Fibroblast of the aortic adventitia (primary cell): ENCODE results near the gene ACKR2. TPM values are rescaled to one million over a fixed set of nuclear protein-coding genes. Genes with fewer than 3 reads are reported as not detected.

Source experiments
- DNase-seq: peaks from one replicate; pipeline ENCODE4 v3.0.0-alpha.2; 2010; ENCODE audit warnings: low read depth
- H3K4me3 ChIP-seq: 2 replicates; pipeline ENCODE4 v1.5.1; 2011; ENCODE audit warnings: low read depth, mild to moderate bottlenecking, control low read depth, low read length, moderate library complexity
- total RNA-seq: library from RNA; depleted of rRNA; stranded (reverse); fragments of >200 nt; gene quantifications from 2 replicates; pipeline ENCODE4 v1.2.3, GENCODE V29; 2012; ENCODE audit warnings: low replicate concordance
- TF ChIP-seq, protein P1 (sequence below): IDR thresholded peaks from 2 replicates; pipeline ENCODE4 v1.5.1; 2011; ENCODE audit warnings: mild to moderate bottlenecking, low read length, control low read depth, inconsistent platforms; ENCODE audit not compliant: insufficient read depth

The ACKR2 gene
- total RNA-seq, 1 donor, result under 0.01 TPM

DNA sequence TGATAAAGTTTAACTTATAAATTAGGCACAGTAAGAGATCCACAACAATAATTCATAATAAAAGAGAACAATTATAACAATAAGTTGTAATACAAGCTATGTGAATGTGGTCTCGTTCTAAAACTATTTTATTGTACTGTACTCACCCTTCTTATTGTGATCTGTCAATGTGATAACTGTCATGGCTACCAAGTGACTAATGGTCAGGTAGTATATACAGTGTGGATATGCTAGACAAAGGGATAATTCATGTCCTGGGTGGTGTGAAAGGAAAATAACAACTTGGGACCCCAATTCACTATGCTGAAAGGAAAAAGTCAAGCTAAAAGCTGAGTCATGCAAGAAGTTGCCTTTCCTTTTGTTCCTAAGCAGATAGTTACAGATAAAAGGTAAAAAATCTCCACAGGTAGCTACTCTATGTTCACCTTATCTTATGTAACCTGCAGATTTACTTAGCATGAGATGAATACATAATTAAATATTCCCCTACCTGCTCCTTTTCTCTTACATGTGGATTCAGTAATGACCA lies 77.1 kb downstream of the ACKR2 start:
- TF ChIP-seq, protein P1, sequence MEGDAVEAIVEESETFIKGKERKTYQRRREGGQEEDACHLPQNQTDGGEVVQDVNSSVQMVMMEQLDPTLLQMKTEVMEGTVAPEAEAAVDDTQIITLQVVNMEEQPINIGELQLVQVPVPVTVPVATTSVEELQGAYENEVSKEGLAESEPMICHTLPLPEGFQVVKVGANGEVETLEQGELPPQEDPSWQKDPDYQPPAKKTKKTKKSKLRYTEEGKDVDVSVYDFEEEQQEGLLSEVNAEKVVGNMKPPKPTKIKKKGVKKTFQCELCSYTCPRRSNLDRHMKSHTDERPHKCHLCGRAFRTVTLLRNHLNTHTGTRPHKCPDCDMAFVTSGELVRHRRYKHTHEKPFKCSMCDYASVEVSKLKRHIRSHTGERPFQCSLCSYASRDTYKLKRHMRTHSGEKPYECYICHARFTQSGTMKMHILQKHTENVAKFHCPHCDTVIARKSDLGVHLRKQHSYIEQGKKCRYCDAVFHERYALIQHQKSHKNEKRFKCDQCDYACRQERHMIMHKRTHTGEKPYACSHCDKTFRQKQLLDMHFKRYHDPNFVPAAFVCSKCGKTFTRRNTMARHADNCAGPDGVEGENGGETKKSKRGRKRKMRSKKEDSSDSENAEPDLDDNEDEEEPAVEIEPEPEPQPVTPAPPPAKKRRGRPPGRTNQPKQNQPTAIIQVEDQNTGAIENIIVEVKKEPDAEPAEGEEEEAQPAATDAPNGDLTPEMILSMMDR, result no peak
- DNase-seq, result no peak
- H3K4me3 ChIP-seq, result no peak overlapping the region

DNA sequence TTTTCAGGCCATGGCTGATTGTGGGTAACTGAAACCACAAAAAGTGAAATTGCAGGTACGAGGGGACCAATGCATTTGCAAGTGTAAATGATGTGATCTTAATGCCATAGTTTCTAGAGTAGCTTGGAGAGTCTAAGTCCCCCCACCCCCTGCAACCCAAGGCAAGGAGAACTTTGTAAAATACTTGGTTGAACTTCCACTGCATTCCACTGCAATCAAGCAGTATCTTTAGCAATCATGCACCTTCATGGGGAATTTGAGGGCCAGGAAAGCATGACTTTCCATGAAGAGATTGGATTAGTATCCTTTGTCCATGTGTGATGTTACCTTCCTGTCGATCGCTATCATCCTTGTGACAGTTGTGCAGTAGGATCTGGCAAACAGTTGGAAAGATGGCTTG lies 77.8 kb downstream of the ACKR2 start:
- TF ChIP-seq, protein P1, result no peak
- DNase-seq, result no peak
- no peak overlapping the region for H3K4me3 ChIP-seq

DNA sequence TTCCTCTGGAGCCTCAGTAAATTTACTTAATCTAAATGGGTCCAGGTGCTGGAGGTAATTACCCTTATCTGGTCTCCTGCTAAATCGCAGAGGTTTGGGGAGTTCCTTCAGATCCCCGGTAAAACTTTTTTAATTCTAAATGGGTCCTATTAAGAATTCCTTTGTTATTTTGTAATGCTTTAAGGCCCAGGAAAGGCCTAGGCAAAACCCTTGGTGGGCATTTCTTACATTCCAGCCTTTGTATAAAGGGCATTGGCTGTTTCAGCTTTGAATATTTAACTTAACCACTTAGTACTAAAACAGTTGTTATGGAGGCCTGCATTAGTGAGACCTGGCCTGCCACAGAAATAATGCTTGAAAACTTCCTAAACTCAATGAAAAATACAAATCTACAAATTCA lies 81.8 kb downstream of the ACKR2 start:
- TF ChIP-seq, protein P1, result no peak
- DNase-seq, result no peak
- H3K4me3 ChIP-seq, result no peak overlapping the region

DNA sequence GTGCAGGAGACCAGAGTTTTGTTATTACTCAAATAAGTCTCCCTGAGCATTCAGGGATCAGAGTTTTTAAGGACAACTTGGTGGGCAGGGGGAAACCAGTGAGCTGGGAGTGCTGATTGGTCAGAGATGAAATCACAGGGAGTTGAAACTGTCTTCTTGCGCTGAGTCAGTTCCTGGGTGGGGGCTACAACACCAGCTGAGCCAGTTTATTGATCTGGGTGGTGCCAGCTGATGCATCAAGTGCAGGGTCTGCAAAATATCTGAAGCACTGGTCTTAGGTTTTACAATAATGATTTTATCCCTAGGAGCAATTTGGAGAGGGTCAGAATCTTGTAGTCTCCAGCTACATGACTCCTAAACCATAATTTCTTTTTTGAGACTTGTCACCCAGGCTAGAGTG lies 82.9 kb downstream of the ACKR2 start:
- TF ChIP-seq, protein P1, result no peak
- peak; percentile 46 for DNase-seq
- no peak overlapping the region for H3K4me3 ChIP-seq

DNA sequence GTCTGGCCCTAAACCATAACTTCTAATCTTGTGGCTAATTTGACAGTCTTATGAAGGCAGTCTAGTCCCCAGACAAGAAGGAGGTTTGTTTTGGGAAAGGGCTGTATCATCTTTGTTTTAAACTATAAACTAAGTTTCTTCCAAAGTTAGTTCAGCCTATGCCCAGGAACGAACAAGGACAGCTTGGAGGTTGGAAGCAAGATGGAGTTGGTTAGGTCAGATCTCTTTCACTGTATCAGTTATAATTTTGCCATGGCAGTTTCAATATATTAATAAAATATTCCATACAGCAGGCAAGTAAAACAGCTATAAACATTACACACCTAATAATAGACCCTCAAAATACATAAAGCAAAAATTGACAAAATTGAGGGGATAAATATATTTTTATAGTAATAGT lies 83.6 kb downstream of the ACKR2 start:
- H3K4me3 ChIP-seq, result no peak overlapping the region
- no peak for DNase-seq
- TF ChIP-seq, protein P1, result no peak

DNA sequence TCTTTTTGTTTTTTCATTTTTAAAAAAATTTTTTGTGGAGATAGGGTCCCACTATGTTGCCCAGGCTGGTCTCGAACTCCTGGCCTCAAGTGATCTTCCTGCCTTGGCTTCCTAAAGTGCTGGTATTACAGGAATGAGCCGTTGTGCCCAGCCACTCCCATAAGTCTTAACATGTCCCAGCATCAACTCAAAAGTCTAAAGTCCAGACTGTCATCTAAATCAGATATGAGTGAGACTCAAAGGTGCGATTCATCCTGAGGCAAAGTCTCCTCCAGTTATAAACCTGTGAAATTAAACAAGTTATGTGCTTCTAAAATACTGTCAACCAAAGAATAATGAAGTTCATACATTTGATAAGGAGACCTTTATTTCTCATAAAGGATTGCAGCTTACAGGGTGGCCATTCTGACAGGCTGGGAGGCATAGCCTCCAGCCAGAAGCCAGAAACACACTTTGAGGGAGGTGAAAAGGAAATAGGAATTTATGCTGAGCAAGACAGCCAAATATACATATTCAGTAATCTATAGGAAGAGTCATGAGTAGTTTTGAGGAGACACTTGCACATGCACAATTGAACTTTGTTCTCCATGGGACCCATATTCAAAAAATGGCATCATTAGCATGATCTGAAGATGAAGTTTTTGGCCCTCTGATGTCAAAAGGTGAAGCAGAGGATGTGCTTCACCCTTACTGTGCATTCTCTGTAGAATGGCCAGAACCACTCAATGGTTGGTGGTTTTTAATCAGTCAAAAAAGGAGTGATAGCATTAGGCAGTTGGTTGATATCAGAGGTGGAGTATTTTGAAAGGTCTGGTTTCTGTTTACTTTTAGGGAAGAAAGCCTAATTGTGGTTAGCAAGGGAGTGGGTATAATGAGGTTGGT lies 85.7 kb downstream of the ACKR2 start:
- DNase-seq, result no peak
- TF ChIP-seq, protein P1, result no peak

More for the DNA sequence above, 85.7 kb downstream of the ACKR2 start:
- no peak overlapping the region for H3K4me3 ChIP-seq
